ENCODE measurements around the gene TRPM1. TPM values are rescaled to one million over a fixed set of nuclear protein-coding genes. Genes with fewer than 3 reads are reported as not detected.

TRPM1 gene
- total RNA-seq, 4 donors from 2014 or later: not detected

GRCh38 chr15:31014608-31014925 is 87.0 kb downstream of the TRPM1 start:
- Histone ChIP-seq H3K9me3 (peaks cover 0 to 11% (median 0%) of the 10 kb centered on the region in 3 donors), H3K36me3 (no peaks in the 10 kb centered on the region), H3K4me1 (no peaks in the 10 kb centered on the region), H3K27ac (no peak overlapping the region), H3K4me3 (no peak overlapping the region), H3K27me3 (peaks cover 0 to 3% (median 0%) of the 10 kb centered on the region in 3 donors)
- ATAC-seq: no peak
- in situ Hi-C loops (cut with MboI; ENCODE audit: low sequenced_read_pairs in 4 of 4) (no loop called here), intact Hi-C loops (cut with DNase I; ENCODE audit: low total_unique reads) (no loop called here)
- no peak for DNase-seq
- TF ChIP-seq POLR2A (IDR thresholded peaks at IDR 0.05) (no peak), CTCF (IDR thresholded peaks at IDR 0.05 in 4 of 5, conservative IDR thresholded peaks at IDR 0.05 in 1 of 5) (no peak)

GRCh38 chr15:31013863-31014607 is 87.5 kb downstream of the TRPM1 start:
- Histone ChIP-seq H3K27me3 (peaks cover 0 to 3% (median 0%) of the 10 kb centered on the region in 3 donors), H3K9me3 (peaks cover 0 to 11% (median 0%) of the 10 kb centered on the region in 3 donors), H3K4me3 (no peak overlapping the region), H3K36me3 (no peaks in the 10 kb centered on the region), H3K27ac (no peak overlapping the region), H3K4me1 (no peaks in the 10 kb centered on the region)
- intact Hi-C loops (cut with DNase I; ENCODE audit: low total_unique reads): no loop called here
- in situ Hi-C loops (cut with MboI; ENCODE audit: low sequenced_read_pairs in 4 of 4): no loop called here
- no peak for ATAC-seq
- no peak for TF ChIP-seq CTCF (IDR thresholded peaks at IDR 0.05 in 4 of 5, conservative IDR thresholded peaks at IDR 0.05 in 1 of 5)
- TF ChIP-seq POLR2A (IDR thresholded peaks at IDR 0.05): no peak
- no peak for DNase-seq

GRCh38 chr15:31012455-31012854 is 89.1 kb downstream of the TRPM1 start:
- TF ChIP-seq POLR2A (IDR thresholded peaks at IDR 0.05) (no peak), CTCF (IDR thresholded peaks at IDR 0.05 in 4 of 5, conservative IDR thresholded peaks at IDR 0.05 in 1 of 5) (no peak)
- Histone ChIP-seq H3K4me1 (no peaks in the 10 kb centered on the region), H3K27ac (no peak overlapping the region), H3K4me3 (no peak overlapping the region), H3K36me3 (no peaks in the 10 kb centered on the region), H3K27me3 (peaks cover 0 to 3% (median 0%) of the 10 kb centered on the region in 3 donors), H3K9me3 (peaks cover 0 to 11% (median 0%) of the 10 kb centered on the region in 3 donors)
- in situ Hi-C loops (cut with MboI; ENCODE audit: low sequenced_read_pairs in 4 of 4): no loop called here
- DNase-seq (no peak), ATAC-seq (no peak)
- intact Hi-C loops (cut with DNase I; ENCODE audit: low total_unique reads): no loop called here

- Histone ChIP-seq H3K4me1 (no peaks in the 10 kb centered on the region), H3K9me3 (peaks cover 0 to 11% (median 0%) of the 10 kb centered on the region in 3 donors), H3K4me3 (no peak overlapping the region), H3K27ac (no peak overlapping the region), H3K36me3 (no peaks in the 10 kb centered on the region), H3K27me3 (peaks cover 0 to 3% (median 0%) of the 10 kb centered on the region in 3 donors)
- DNase-seq: no peak
- in situ Hi-C loops (cut with MboI; ENCODE audit: low sequenced_read_pairs in 4 of 4): no loop called here
- TF ChIP-seq CTCF (IDR thresholded peaks at IDR 0.05 in 4 of 5, conservative IDR thresholded peaks at IDR 0.05 in 1 of 5) (no peak), POLR2A (IDR thresholded peaks at IDR 0.05) (no peak)
- intact Hi-C loops (cut with DNase I; ENCODE audit: low total_unique reads): no loop called here
- no peak for ATAC-seq
Measured at GRCh38 chr15:31010036-31010435, 91.5 kb downstream of the TRPM1 start.

GRCh38 chr15:31005660-31006059 is 95.9 kb downstream of the TRPM1 start:
- DNase-seq: no peak
- Histone ChIP-seq H3K4me1 (no peaks in the 10 kb centered on the region), H3K4me3 (no peak overlapping the region), H3K9me3 (no peaks in the 10 kb centered on the region), H3K36me3 (no peaks in the 10 kb centered on the region), H3K27ac (no peak overlapping the region), H3K27me3 (no peaks in the 10 kb centered on the region)
- intact Hi-C loops (cut with DNase I; ENCODE audit: low total_unique reads): no loop called here
- ATAC-seq: no peak
- TF ChIP-seq POLR2A (IDR thresholded peaks at IDR 0.05) (no peak), CTCF (IDR thresholded peaks at IDR 0.05 in 4 of 5, conservative IDR thresholded peaks at IDR 0.05 in 1 of 5) (no peak)
- in situ Hi-C loops (cut with MboI; ENCODE audit: low sequenced_read_pairs in 4 of 4): no loop called here

Measured in gastrocnemius medialis (tissue), 4 donors.